Bronchial epithelial cell (primary cell): ENCODE data around the gene DST. TPM values are rescaled to one million over a fixed set of nuclear protein-coding genes. Genes with fewer than 3 reads are reported as not detected.

Source experiments
- DNase-seq: peaks from one replicate; pipeline ENCODE4 v3.0.0-alpha.2; 2010; ENCODE audit warnings: low read depth
- FAIRE-seq: peaks from 2 replicates; lab custom pipeline; 2011; peaks lifted over from hg19 to GRCh38; lab: Jason Lieb, UNC
- H3K27me3 ChIP-seq: 2 replicates; pipeline ENCODE4 v1.5.1; 2011; ENCODE audit warnings: low read length; ENCODE audit not compliant: control insufficient read depth, insufficient read depth
- H3K36me3 ChIP-seq: 2 replicates; pipeline ENCODE4 v1.5.1; 2011; ENCODE audit warnings: low read length; ENCODE audit not compliant: control insufficient read depth, insufficient read depth
- H3K4me3 ChIP-seq: 2 replicates; pipeline ENCODE4 v1.5.1; 2011; ENCODE audit warnings: mild to moderate bottlenecking, low read depth, low read length, control low read depth
- CTCF ChIP-seq: IDR thresholded peaks from 2 replicates; pipeline ENCODE4 v1.5.1; 2011; ENCODE audit warnings: mild to moderate bottlenecking, moderate library complexity, low read length, control low read depth, inconsistent platforms; ENCODE audit not compliant: insufficient read depth, severe bottlenecking
- total RNA-seq: library from RNA; depleted of rRNA; stranded (reverse); fragments of >200 nt; gene quantifications from 2 replicates; pipeline ENCODE4 v1.2.1, GENCODE V29; 2014

DST gene
- total RNA-seq, 1 donor from 2014 or later = 450 TPM

GRCh38 chr6:56540232-56541029, 102.3 kb downstream of the DST start:
- DNase-seq = no peak
- FAIRE-seq = no peak
- Histone ChIP-seq H3K36me3 (peaks cover 1% of the 10 kb centered on the region), H3K27me3 (no peaks in the 10 kb centered on the region), H3K4me3 (peak overlapping the region; percentile 57)
- TF ChIP-seq CTCF = no peak

GRCh38 chr6:56539527-56540105, 103.1 kb downstream of the DST start:
- no peak for FAIRE-seq
- Histone ChIP-seq H3K4me3 (no peak overlapping the region), H3K27me3 (no peaks in the 10 kb centered on the region), H3K36me3 (peaks cover 1% of the 10 kb centered on the region)
- no peak for DNase-seq
- no peak for TF ChIP-seq CTCF

GRCh38 chr6:56538851-56539250, 103.8 kb downstream of the DST start:
- Histone ChIP-seq H3K4me3 (no peak overlapping the region), H3K27me3 (no peaks in the 10 kb centered on the region), H3K36me3 (peaks cover 1% of the 10 kb centered on the region)
- FAIRE-seq = no peak
- no peak for TF ChIP-seq CTCF
- DNase-seq = no peak

- no peak for FAIRE-seq
Measured at GRCh38 chr6:56537223-56537770, 105.4 kb downstream of the DST start.

GRCh38 chr6:56536536-56536935, 106.2 kb downstream of the DST start:
- Histone ChIP-seq H3K36me3 (peaks cover 3% of the 10 kb centered on the region), H3K4me3 (no peak overlapping the region), H3K27me3 (no peaks in the 10 kb centered on the region)
- no peak for DNase-seq
- no peak for TF ChIP-seq CTCF
- no peak for FAIRE-seq

More at GRCh38 chr6:56537223-56537770, 105.4 kb downstream of the DST start:
- peaks cover 1% of the 10 kb centered on the region for H3K36me3 ChIP-seq
- no peak for DNase-seq
- no peak overlapping the region for H3K4me3 ChIP-seq
- TF ChIP-seq CTCF = no peak
- no peaks in the 10 kb centered on the region for H3K27me3 ChIP-seq
